NCI-H460 (cell line): ENCODE measurements around the gene SCNN1B. TPM values are rescaled to one million over a fixed set of nuclear protein-coding genes. Genes with fewer than 3 reads are reported as not detected.
"Not testable (repeated sequence)": the region's sequence is repeated elsewhere in the genome, so short reads cannot be mapped to it uniquely, and the experiment has no call there.

ENCODE experiments used
- DNase-seq: peaks from one replicate; pipeline ENCODE4 v3.0.0-alpha.2; 2016; ENCODE audit warnings: low read depth; ENCODE audit errors: extremely low read depth
- polyA plus RNA-seq: library from polyadenylated mRNA; depleted of rRNA; stranded (reverse); fragments of >200 nt; gene quantifications from 2 replicates; pipeline ENCODE4 v1.2.3, GENCODE V29; 2014; cell fraction: nucleus; rRNA removed
- total RNA-seq: library from RNA; depleted of rRNA; stranded (reverse); fragments of >200 nt; shearing (Covaris generic); gene quantifications from 2 replicates; pipeline ENCODE4 v1.2.3, GENCODE V29; 2014; rRNA removed

The SCNN1B gene, protein sequence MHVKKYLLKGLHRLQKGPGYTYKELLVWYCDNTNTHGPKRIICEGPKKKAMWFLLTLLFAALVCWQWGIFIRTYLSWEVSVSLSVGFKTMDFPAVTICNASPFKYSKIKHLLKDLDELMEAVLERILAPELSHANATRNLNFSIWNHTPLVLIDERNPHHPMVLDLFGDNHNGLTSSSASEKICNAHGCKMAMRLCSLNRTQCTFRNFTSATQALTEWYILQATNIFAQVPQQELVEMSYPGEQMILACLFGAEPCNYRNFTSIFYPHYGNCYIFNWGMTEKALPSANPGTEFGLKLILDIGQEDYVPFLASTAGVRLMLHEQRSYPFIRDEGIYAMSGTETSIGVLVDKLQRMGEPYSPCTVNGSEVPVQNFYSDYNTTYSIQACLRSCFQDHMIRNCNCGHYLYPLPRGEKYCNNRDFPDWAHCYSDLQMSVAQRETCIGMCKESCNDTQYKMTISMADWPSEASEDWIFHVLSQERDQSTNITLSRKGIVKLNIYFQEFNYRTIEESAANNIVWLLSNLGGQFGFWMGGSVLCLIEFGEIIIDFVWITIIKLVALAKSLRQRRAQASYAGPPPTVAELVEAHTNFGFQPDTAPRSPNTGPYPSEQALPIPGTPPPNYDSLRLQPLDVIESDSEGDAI
- not detected in 2 replicates for total RNA-seq
- polyA plus RNA-seq, result not detected in 2 replicates

GRCh38 chr16:23302045-23302956, at the start of gene SCNN1B:
Gene SCNN1B, plus strand, starts transcription at chr16:23302302. Its CDS starts 46,298 bp downstream, at chr16:23348600.
- DNase-seq, result no peak

DNA sequence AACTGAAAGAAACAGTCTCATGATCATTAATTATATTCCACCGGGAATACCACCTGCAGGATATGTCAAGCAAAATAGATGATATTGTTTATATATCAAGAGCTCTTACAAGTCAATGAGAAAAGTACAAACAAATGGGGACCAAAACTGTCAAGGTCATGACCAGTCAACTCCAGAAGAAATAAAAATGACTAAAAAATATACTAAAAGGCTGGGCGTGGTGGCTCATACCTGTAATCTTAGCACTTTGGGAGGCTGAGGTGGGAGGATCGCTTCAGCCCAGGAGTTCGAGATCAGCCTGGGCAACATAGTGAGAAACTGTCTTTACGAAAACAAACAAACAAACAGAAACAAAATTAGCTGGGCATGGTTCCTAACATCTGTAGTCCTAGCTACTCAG, 49.8 kb upstream of the SCNN1B start:
- DNase-seq, result no peak

DNA sequence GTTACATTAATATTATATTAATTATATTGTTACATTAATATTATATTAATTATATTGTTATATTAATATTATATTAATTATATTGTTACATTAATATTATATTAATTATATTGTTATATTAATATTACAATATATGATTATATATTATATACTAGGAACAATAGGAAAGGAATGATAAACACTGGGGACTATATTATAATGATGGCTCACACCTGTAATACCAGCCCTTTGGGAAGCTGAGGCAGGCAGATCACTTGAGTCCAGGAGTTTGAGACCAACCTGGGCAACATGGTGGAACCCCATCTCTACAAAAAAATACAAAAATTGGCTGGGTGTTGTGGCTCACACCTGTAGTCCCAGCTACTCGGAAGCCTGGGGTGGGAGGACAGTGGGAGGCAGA, 48.5 kb upstream of the SCNN1B start:
- not testable (repeated sequence) for DNase-seq

DNA sequence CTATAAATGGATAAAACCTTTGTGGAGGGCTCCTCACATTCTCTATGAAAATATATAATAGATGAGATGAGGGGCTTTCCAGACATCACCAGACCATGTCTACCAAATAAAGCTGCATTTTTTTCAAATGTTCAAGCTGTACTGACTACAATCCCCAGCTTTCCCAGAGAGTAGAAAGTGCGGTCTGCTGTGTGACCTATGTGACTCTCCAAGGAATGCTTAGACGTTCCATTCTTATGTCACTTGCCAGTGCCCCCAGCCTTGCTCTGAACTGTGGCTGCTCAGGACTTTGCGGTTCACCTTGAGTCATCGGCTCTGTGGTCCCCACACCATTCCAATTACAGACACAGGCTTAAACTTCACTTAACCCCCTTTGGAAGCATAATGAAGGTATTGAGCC, 47.8 kb upstream of the SCNN1B start:
- DNase-seq, result no peak

GRCh38 chr16:23255000-23255399, 47.1 kb upstream of the SCNN1B start:
- DNase-seq, result no peak

GRCh38 chr16:23256440-23256839, 45.7 kb upstream of the SCNN1B start:
- no peak for DNase-seq

DNA sequence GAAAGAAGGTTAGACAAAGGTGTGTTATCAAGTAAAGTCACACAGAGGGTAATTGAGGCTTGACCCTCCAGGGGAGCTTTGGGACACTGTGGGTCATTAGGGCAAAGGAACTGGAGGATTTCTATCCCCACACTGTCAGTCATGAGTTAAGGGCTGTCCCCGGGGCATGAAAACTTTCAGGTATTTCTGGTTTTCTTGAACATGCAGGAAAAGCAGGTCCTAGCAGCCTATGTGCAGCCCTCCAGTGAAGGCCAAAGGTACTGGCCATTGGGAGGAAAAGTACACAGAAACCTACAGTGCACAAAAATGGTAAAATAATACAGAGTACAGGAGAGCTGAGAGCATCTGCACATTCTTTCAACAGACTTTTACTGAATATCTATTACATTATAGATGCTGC, 44.4 kb upstream of the SCNN1B start:
- no peak for DNase-seq

GRCh38 chr16:23258919-23259237, 43.2 kb upstream of the SCNN1B start:
- DNase-seq, result no peak

GRCh38 chr16:23267647-23268046, 34.5 kb upstream of the SCNN1B start:
- DNase-seq, result no peak

DNA sequence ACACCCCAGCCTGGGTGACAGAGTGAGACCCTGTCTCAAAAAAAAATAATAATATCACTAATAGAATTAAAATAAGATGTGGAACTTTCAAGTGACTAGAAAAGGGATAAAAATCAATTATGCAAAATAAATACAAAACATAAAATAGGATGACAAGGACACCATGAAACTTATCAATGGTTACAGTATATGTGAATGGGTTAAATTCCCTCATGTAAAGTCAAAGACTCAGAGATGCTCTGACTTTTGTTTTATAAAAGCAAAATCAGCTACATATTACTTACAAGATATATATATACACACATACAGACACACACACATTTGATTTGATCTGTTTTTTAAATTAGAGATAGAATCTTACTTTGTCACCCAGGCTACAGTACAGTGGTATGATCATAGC, 33.5 kb upstream of the SCNN1B start:
- DNase-seq, result no peak

DNA sequence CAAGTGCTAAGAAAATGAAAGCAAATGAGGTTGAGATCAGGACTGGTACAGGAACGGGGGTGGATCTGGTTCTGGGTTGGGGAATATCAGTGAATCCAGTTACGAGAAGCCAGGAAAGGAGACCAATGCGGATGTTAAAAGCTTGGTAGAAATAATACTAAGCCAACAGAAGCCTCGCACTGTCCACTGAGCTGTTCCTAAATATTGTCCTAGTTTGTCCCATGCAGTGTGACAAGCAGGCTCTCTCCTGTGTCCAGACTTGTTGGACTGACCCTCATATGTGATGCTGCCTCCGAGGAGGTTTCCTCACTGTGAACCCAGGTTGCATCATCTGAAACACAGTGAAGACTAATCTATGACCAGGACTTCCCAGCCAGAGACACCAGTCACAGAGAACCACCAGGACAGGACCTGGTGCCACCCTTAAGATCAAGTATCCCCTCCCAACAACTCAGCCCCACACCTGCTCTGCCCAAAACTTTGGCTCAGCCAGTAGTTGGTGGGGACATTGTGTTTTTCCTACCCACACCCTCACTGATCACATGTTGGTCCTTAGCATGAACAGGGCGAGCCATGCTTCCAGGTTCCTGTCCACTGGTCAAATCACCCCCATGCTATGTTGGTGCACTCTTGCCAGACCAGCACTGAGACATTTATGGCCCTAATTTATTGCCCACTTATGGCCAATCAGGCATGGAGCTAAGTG, 32.7 kb upstream of the SCNN1B start:
- peak; percentile 23 for DNase-seq

DNA sequence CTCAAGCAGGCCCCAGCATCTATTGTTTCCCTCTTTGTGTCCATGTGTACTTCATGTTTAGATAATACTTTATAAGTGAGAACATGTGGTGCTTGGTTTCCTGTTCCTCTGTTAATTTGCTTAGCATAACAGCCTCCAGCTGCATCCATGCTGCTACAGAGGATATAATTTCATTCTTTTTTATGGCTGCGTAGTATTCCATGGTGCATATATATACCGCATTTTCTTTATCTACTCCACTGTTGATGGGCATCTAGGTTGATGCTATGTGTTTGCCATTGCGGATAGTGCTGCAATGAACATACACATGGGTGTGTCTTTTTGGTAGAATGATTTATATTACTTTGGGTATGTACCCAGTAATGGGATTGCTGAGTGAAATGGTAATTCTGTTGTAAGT, 31.4 kb upstream of the SCNN1B start:
- DNase-seq, result no peak

GRCh38 chr16:23274968-23275367, 27.1 kb upstream of the SCNN1B start:
- DNase-seq, result no peak

DNA sequence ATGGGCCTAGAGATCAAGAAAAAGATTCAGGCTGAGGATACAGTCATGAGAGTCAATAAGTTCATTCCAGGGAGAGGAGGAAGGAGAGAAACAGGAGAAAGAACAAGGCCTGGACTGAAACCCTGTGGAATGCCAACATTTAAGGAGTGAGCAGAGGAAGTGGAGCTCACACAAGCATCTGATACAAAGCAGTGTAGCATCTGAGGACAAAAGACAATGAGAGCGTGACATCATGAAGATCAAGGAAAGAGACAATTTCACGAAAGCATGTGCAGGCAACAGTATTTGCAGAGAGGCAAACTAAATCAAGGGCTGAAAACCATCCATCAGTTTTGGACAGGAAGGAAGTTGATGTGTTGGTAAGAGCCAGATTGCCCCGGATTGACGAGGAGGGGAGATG, 25.3 kb upstream of the SCNN1B start:
- DNase-seq, result no peak

DNA sequence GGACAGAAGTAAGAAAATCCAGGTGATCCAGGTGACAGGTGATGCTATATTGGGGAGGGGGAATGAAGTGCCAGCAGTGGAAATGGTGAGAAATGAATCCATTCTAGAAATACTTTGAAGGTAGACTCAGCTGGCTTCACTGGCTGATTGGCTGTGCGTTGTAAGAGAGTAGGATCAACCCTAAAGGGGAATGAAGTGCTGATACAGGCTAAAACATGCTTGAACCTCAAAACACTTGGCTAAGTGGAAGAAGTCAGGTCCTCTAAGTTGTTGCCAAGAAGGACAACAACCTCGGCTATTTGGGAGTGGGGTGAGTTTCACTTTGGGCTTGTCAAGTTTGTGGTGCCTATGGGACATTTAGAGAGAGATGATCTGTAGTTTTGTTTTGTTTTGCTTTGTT, 24.1 kb upstream of the SCNN1B start:
- no peak for DNase-seq

- no peak for DNase-seq
Observed at GRCh38 chr16:23279721-23280153, 22.4 kb upstream of the SCNN1B start.

GRCh38 chr16:23280483-23280967, 21.6 kb upstream of the SCNN1B start:
- no peak for DNase-seq

- no peak for DNase-seq
Observed at GRCh38 chr16:23282568-23282967, 19.5 kb upstream of the SCNN1B start.

DNA sequence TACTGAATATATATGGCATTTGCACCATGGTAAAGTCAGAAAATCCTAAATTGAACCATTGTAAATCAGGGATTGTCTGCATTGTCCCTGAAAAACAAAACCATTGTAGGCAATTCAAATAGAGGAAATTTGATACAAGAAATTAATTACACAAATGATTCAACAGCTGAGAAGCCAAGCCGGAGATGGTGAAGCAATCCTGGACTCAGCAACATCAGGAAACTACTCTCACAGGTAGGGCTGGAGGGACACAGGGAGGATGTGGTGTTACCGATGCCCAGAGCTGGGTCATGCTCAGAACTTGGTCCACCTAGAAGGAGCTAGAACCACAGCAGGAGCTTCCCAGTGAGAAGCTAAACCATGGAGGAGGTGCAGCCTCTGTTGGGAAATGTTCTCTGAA, 18.5 kb upstream of the SCNN1B start:
- DNase-seq, result no peak

GRCh38 chr16:23284584-23284983, 17.5 kb upstream of the SCNN1B start:
- DNase-seq, result no peak
